Left renal pelvis (tissue), 4 donors: ENCODE results near the gene ZNRF1. TPM values are rescaled to one million over a fixed set of nuclear protein-coding genes. Genes with fewer than 3 reads are reported as not detected.
"Not testable (repeated sequence)": the region's sequence is repeated elsewhere in the genome, so short reads cannot be mapped to it uniquely, and the experiment has no call there.

ENCODE experiments used
- DNase-seq, 4 donors: peaks; one replicate each; pipeline ENCODE4 v3.0.0-alpha.2; 2013; ENCODE audit warnings: low read depth in 4 of 4, low spot score in 3 of 4
- polyA plus RNA-seq, 4 donors: library from polyadenylated mRNA; unstranded; fragments of 120-200 nt; gene quantifications; one replicate each; pipeline ENCODE4 v1.2.1, GENCODE V29; 2013; ENCODE audit not compliant: insufficient read length in 4 of 4

The ZNRF1 gene
- polyA plus RNA-seq, 4 donors = 31.8 to 43.9 (median 35.1) TPM

DNA sequence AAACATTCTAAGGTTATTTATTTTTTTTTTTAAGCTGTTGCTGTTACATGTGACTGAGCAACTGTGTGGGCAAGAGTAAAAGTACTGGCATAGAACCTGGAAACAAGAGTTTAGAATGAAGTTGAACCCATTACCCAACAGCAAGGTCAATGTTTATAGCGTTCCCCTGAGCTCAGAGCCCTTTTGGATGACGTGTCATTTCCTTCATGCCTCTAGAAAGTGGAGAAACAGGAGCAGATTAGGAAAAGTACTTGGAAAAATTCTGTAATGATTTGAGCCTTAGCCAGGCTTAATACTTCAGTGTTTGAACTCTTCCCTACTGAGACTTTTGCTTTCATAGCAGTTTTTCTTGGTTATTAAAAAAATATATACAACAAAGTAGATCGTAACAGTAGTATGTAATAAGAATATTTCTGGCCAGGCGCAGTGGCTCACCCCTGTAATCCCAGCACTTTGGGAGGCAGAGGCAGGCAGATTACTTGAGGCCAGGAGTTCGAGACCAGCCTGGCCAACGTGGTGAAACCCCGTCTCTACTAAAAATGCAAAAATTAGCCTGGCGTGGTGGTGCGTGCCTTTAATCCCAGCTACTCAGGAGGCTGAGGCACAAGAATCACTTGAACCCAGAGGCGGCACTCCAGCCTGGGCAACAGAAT, 27.5 kb downstream of the ZNRF1 start:
- DNase-seq = not testable (repeated sequence)

DNA sequence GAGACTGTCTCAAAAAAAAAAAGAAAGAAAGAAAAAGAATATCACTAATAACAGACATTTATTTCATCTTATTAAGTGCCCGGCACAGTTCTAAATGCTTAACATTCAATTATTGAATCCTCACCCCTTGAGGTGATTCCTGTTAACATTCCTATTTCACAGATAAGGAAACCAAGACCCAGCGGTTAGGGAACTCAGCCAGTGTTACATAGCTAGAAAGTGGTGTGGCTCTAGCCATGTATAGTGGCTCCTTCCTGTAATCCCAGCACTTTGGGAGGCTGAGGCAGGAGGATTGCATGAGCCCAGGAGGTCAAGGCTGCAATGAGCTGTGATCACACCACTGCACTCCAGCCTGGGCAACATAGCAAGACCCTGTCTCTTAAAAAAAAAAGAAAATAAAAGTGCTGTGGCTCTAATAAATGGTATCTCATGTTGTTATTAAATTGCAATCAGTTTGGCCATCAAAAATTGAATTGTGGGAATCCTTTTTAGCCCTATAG, 28.1 kb downstream of the ZNRF1 start:
- DNase-seq = no peak

DNA sequence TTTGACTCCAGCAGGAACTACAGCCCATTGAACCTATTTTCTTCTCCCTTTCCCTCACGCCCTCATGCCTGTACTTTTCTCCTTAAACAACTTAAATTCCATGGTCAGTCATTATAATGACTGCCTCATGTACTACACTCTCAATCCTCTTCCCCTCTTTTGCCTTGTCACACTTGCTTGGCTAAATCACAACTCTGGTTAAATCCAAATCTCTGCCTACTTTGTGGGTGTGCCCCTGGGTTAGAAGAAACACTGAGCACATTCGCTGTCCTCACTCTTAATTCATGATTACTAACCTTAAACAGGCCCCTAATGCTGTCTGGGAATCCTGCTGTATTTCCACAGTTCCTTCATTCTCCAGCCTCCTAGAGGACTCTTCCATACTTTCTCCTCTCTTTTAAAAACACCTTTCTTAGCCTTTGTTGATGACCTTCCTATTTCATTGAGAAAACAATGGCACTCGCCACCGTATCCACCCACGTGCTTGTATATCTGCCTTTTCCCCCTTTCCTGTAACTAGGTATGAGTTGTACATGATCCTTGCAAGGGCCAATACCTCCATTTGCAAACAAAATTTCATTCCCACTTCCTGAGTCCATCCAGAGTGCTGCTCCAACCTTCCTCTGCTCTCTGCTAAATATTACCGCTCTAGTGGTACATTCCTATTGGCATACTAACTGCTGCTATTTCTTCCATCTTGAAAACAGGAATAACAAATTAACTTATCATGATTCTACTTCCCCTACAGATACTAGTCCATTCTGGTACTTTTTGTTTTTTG, 28.9 kb downstream of the ZNRF1 start:
- DNase-seq = no peak

DNA sequence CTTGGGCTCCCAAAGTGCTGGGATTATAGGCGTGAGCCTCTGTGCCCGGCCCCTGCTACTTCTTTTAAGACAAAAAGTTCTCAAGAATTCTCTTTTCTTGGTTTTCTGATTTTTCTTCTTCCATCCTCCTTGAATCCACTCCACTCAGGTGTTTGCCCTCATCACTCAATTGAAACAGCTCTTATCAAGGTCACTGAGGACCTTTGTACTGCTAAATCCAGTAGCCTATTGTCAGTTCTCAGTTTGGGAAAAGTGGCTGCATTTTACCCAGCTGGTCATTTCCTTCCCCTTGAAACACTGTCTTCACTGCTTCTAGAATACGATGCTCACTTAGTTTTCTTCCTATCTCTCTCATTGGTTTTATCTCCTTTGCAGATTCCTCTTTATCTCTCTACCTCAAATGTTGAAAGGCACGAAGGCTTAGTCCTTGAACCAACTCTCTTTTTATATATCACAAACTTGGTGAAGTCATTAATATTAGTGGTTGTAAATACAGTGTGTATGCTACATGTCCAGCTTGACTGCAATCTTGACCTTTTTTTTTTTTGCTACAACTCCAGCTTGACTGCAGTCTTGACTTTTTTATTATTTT, 29.8 kb downstream of the ZNRF1 start:
- no peak for DNase-seq

DNA sequence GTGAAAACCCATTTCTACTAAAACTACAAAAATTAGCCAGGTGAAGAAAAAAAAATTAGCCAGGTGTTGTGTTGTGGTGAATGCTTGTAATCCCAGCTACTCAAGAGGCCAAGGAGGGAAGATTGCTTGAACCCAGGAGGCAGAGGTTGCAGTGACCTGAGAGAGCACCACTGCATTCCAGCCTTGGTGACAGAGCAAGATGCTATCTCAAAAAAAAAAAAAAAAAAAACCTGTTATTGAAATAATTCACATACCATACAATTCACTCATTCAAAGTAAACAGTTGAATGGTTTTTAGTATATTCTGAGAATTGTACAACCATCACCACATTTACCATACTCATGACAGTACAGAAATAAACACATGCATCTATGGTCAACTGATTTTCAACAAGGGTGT, 31.0 kb downstream of the ZNRF1 start:
- no peak for DNase-seq

DNA sequence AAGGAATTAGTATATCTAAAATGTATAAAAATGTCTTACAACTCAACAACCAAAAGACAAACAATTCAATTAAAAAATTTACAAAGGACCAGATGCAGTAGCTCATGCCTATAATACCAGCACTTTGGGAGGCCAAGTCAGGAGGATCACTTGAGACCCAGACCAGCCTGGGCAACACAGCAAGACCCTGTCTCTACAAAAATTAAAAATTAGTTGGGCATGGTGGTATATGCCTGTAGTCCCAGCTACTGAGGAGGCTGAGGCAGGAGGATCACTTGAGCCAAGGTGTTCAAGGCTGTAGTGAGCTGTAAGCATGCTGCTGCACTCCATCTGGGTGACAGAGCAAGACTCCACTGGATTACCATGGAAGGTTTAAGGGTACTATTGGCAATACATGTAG, 33.8 kb downstream of the ZNRF1 start:
- no peak for DNase-seq

DNA sequence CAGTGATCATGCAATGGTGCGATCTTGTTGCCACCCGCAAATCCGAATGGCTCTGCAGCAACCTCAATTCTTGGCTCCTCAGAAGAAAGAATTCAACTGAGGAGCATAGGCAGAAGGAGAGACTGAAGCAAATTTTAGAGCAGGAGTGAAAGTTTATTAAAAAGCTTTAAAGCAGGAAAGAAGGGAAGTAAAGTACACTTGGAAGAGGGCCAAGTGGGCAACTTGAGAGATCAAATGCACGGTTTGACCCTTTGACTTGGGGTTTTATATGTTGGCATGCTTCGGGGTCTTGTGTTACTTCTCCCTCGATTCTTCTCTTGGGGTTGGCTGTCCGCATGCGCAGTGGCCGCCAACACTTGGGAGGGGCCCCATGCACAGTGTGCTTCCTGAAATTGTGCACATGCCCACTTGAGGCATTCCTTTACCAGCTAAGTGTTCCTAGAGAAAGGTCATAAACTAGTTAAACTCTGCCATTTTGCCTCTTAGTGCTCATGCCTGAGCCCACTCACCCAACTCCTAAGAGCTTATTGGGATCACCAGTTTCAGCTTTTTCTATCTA, 36.7 kb downstream of the ZNRF1 start:
- no peak for DNase-seq

DNA sequence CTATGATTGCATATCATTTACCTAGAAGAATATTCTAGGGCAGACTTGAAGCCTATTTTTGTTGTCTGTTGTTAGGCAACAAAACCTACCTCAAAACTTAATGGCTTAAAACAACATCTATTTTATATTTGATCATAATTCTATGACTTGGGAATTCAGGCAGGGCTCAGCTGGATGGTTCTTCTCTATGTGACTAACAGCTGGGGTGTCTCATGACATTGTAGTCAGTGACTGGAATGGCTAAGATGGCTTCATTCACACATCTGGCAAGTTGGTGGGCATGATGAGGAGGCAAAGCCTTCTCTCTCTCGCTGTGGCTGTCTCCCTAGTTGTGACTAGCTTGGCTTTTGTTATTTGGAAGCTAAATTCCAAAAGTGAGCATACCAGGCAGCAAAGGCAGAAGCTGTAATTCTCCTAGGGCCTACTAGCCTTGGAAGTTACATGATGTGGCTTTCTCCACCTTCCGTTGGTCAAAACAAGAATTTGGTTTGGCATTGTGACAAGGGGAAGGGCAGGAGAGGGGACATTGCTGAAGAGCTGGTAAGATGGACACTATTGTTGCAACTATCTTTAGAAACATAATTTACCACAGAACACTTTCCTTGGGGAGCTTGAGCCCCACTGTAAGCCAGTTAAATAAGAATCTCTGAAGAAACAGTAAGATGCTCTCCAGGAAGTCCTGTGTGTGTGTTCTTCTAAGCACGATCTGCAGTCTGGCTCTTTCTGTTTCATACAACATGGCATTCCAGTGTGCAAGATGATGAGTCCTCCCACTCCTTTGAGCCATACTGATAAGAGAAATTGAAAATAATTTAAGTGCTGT, 39.4 kb downstream of the ZNRF1 start:
- no peak for DNase-seq

DNA sequence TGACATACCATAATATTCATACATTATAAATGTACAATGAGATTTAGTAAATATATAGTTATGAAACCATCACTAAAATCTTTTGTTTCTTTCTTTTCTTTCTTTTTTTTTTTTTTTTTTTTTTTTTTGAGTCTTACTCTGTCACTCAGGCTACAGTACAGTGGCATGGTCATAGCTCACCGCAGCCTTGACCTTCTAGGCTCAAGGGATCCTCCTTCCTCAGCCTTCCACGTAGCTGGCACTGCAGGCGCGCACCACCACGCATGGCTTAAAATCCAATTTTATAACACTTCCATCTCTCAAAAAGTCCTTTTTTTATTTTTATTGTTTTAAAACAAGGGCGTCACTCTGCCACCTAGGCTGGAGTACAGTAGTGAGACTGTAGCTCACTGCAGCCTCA, 41.1 kb downstream of the ZNRF1 start:
- no peak for DNase-seq

DNA sequence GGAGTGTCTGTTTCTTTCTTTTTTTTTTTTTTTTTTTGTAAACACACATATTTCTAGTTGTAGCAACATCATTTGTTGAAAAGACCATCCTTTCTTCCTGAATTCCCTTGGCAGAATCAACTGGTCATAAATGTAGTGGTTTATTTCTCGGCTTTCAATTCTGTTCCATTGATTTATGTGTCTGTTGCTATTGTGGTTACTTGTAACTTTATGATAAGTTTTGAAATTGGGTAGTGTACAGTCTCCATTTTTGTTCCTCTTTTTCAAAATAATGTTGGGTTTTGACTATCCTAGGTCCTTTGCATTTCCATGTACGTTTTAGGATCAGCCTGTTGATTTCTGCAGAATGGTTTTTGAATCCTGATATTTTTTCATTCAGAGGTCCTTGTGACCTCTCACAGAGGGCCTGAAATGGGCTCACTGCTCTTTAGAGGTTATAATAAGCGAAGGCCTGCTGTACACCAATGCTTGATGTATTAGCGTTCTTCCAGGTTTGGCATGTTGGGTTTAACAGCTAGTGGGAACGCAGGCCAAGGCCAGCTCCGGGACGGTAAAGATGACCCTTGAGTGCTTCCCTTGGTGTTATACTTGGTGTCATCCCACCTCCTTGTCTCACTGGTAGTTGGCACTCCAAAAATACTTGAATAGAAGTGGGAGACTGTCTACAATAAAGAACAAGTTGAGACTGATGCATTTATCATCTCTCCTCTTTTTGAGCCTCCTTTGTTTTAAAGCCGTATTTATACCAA, 43.8 kb downstream of the ZNRF1 start:
- DNase-seq = no peak

DNA sequence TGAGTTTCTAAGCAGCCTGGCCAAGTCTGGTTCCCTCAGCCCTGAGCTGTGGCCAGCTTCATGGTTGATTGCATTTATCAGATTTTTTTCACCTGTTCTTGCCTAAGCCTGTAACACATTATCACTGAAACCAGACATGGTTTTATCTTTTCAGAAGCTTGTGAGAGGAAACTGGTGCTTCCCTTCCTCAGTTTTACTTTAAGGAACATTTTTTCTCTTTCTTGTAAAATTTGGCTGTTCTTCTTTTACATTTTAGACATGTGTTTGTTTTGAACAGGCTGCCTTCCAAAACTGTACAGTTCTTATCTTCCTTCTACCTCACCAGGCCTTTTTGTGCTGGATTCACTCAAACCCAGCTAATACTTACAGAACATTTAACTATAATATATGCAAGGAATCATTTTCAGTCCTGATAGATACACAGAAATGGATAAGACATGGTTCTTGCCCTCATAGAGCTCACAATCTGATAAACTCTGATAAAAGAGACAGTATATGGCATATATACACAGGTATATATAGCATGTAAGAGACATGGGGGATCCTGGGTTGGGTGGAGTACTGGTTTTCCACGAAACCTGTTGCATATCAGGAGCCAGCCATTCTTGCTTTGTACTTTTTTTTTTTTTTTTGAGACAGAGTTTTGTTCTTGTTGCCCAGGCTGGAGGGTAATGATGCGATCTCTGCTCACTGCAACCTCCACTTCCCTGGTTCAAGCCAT, 44.5 kb downstream of the ZNRF1 start:
- DNase-seq = no peak

DNA sequence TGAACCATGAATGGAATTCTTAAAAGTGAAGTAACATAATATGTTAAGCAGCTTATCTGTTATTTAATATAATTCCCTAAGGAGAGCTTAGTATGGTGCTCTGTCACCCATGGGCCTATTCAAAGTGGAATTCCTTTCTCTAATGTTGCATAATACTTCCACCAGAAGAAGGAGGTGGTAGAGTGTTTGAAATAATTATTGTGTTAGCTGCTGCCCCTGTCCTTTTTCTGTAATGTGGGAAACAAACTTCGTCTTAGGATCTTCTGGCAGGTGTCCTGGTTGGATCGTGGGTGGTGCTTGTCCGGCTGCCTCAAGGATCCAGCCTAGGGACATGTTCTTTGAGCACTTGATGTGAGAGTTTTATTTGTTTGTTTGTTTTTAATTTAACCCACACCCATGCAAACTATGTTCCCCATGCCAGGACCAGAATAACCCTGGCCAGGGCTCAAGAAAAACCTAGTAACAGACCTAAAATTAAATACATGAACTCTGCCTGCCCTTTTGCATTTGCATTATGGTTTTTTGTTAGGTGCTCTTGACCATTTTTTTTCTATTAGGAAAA, 46.1 kb downstream of the ZNRF1 start:
- no peak for DNase-seq

DNA sequence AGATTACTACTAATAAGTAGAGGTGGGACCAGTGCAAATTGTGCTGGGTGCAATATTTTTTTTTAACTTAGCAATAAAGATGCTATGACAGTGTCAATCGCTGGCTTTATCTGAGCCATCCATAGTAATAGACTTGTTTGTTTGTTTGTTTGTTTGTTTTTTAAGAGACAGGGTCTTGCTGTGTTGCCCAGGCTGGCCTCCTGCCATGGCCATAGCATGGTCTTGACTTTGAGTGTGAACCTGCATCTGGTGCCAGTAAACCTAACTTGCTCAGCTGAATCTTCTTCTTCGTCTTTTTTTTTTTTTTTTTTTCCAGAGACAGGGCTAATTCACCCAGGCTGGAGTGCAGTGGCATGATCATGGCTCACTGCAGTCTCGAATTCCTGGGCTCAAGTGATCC, 46.6 kb downstream of the ZNRF1 start:
- DNase-seq = no peak

DNA sequence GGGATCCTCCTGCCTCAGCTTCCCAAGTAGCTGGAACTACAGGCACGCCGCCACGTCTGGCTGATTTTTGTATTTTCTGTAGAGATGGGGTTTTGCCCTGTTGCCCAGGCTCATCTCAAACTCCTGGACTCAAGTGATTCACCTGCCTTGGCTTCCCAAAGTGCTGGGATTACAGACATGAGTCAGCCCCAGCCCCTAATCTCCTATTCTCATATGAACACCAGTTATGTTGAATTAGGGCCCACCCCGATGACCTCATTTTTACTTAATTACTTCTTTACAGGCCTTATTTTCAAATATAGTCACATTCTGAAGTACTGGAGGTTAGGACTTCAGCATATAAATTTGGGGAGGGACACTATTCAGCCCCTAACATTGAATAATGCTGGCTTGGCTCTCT, 49.2 kb downstream of the ZNRF1 start:
- no peak for DNase-seq

DNA sequence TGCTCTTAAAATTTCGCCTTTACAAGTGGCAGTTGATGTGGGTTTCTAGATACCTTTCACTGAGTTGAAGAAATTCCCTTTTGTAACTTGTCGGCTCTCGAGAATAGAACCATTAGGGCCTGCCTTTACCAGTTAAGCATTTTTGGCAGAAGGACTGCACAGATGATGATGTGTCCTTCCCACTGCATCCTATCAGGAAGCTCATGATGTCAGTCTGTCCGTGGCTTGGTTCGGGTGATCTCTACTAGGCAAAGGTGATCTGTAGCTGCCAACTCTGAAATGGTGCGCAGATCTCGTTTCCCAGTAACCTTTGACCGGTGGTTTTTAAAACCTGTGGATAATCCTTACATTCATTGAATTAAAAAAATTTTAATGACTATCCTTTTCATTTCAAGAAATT, 49.7 kb downstream of the ZNRF1 start:
- DNase-seq = no peak

DNA sequence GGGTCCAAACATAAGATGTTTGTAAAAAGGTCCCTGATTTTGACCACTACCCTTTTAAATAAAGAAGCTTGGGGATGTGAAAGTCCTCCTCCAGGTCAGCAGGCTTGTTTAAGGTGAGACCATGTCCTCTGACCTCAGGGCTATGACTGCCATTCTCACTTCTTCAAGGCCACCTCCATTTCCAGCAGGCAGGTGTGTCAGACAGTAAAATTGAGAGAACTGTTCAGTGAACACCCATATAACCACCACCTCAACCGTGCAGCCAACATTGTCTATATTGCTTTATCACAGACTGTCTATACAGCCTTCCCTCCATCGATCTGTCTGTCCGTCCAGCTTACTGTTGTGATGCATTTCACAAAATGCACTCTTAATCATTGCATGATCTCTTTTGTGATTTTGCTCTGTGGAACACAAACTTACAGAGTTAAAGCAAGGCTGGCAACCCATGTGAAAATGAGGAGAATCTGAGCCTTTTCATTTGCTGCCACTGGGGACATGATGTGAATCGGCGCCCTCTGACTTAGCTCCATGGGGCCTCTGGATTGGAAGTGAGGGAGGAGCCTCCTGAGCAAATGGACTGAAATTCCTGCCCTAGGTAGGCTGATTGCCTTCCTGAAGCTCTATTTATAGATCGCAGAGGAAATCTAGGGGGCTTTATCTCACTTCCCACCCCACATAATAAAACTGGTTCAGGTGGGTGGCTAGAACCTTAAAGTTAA, 53.8 kb downstream of the ZNRF1 start:
- DNase-seq = no peak

DNA sequence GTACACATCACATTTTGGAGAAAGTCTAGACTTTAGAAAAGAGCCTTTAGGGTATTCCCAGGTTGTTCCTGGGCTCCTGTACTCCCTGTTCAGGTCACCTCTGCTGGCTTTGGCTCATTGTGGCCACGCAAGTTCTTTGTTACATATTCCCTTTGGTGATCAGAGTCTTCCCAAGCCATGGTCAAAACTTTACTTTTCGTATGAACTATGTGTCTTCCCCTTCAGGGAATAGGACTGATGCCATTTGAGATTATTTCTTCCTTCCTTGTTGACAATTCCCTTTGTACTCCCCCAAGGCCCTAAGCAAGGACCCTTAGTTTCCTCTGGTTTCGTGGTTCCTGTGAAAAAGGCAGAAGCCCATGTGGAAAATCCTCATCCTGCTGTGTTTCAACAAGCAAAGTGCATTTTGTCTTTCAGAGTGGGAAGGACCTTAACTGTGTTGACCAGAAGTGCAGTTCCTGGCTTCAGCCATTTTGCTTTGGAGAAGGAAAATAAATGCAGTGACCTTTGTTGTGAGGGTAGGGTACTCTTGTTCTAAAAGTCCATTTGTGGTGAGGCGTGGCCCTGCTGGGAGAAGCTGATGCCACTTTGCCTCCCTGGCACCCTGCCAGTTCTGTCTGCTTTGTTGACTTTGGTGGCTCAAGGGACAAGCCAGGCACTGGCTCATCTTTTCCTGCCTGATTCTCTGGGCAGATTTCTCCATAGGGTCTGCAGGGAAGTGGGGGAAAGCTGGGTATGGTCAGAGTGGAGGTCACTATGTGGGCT, 55.1 kb downstream of the ZNRF1 start:
- DNase-seq = peak in 1 of 4 donors; percentile 29

DNA sequence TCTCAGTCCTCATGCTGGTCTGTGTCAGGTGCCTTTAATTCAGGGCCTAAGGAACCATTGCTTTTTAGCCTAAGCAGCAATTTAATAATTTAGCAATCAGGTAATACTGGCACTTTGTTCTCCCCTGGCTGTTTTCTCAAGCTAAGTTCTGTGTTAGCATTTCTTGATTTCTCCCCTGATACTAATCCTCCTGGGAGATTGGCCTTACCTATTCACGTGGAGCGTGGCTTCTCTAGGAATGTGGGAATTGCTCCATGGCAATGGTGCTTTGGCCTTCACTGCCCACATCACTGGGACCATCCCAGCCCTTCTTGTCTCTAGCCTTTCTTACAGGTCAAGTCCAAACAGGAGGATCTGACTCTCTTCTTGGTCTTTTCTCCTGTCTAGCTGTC, 55.7 kb downstream of the ZNRF1 start:
- no peak for DNase-seq
